Left ventricle myocardium superior (tissue), 1 donor: ENCODE results near the gene APEH. TPM values are rescaled to one million over a fixed set of nuclear protein-coding genes. Genes with fewer than 3 reads are reported as not detected.
"Not testable (repeated sequence)": the region's sequence is repeated elsewhere in the genome, so short reads cannot be mapped to it uniquely, and the experiment has no call there.

Experiments
- ATAC-seq: fragments of 200-7000 bp; cut with Tn5 transposase; one replicate; pipeline ENCODE4 v1.9.1; 2020; ENCODE audit warnings: mild to moderate bottlenecking, moderate library complexity
- DNase-seq: peaks from one replicate; pipeline ENCODE4 v3.0.0-alpha.2; 2020
- intact Hi-C: fragments of 100-400 bp; cut with micrococcal nuclease; formaldehyde crosslinking; loops from one replicate; pipeline ENCODE4 v1.11.0; 2022
- total RNA-seq: library from RNA; stranded (reverse); fragmentation: NEBNext Ultra II Directional; extraction: Animal tissue kit (Norgen Biotek cat#: 25700); gene quantifications from one replicate; pipeline ENCODE4 v1.2.1, GENCODE V29; 2021
- donor health status: DM: no; HTN: yes; CAD: no; lungs with severe emphysema.

APEH gene
- total RNA-seq, 1 donor from 2014 or later: 113 TPM

GRCh38 chr3:49664300-49664699, 9.9 kb upstream of the APEH start:
- intact Hi-C loops: no loop called here
- ATAC-seq: no peak
- DNase-seq: no peak

- intact Hi-C loops: no loop called here
- DNase-seq: no peak
- no peak for ATAC-seq
Measured at GRCh38 chr3:49665822-49666519, 8.2 kb upstream of the APEH start.

GRCh38 chr3:49666592-49666991, 7.6 kb upstream of the APEH start:
- no peak for ATAC-seq
- intact Hi-C loops: no loop called here
- DNase-seq: no peak

GRCh38 chr3:49667701-49668413, 6.3 kb upstream of the APEH start:
- intact Hi-C loops: no loop called here
- ATAC-seq: no peak
- DNase-seq: no peak

GRCh38 chr3:49668414-49668797, 5.7 kb upstream of the APEH start:
- ATAC-seq (no peak), DNase-seq (no peak)
- intact Hi-C loops: no loop called here

- intact Hi-C loops: no loop called here
- ATAC-seq (no peak), DNase-seq (no peak)
Measured at GRCh38 chr3:49668861-49669260, 5.3 kb upstream of the APEH start.

- DNase-seq (no peak), ATAC-seq (no peak)
- intact Hi-C loops: no loop called here
Measured at GRCh38 chr3:49669352-49669751, 4.8 kb upstream of the APEH start.

GRCh38 chr3:49670940-49671290, 3.2 kb upstream of the APEH start:
- DNase-seq (no peak), ATAC-seq (no peak)
- intact Hi-C loops: loop anchor here (5.0 kb wide), 1 partner anchor 134 kb away; no protein-coding TSS in a partner anchor

GRCh38 chr3:49671291-49672288, 2.6 kb upstream of the APEH start:
- intact Hi-C loops: loop anchor here (5.0 kb wide), 1 partner anchor 134 kb away; no protein-coding TSS in a partner anchor
- ATAC-seq: peak; percentile 8
- peak; percentile 72 for DNase-seq

- DNase-seq (no peak), ATAC-seq (no peak)
- intact Hi-C loops: loop anchor here (5.0 kb wide), 1 partner anchor 136 kb away; no protein-coding TSS in a partner anchor
Measured at GRCh38 chr3:49673121-49673714, 933 bp upstream of the APEH start.

- intact Hi-C loops: loop anchor here (5.0 kb wide), 1 partner anchor 137 kb away; no protein-coding TSS in a partner anchor
- DNase-seq (peak; percentile 43), ATAC-seq (peak; percentile 42)
Measured at GRCh38 chr3:49674497-49674983, 389 bp downstream of the APEH start.

- DNase-seq: no peak
Measured at GRCh38 chr3:49675912-49676311, 1.8 kb downstream of the APEH start.

GRCh38 chr3:49680493-49681231, 6.5 kb downstream of the APEH start:
- no peak for DNase-seq
- no peak for ATAC-seq
- intact Hi-C loops: no loop called here

More at GRCh38 chr3:49675912-49676311, 1.8 kb downstream of the APEH start:
- ATAC-seq: no peak
- intact Hi-C loops: no loop called here

- ATAC-seq (no peak), DNase-seq (no peak)
- intact Hi-C loops: no loop called here
Measured at GRCh38 chr3:49681232-49681522, 7.0 kb downstream of the APEH start.

GRCh38 chr3:49681543-49681942, 7.4 kb downstream of the APEH start:
- ATAC-seq (no peak), DNase-seq (no peak)
- intact Hi-C loops: no loop called here

GRCh38 chr3:49683162-49683561, 9.0 kb downstream of the APEH start:
- DNase-seq: no peak
- no peak for ATAC-seq
- intact Hi-C loops: no loop called here

GRCh38 chr3:49684453-49684852, 10.3 kb downstream of the APEH start:
- intact Hi-C loops, DNase-seq, ATAC-seq: not testable (repeated sequence)

GRCh38 chr3:49685103-49685502, 11.0 kb downstream of the APEH start:
- intact Hi-C loops, ATAC-seq, DNase-seq: not testable (repeated sequence)
